ENCODE results near the gene CCR4. TPM values are rescaled to one million over a fixed set of nuclear protein-coding genes. Genes with fewer than 3 reads are reported as not detected.
A peak's percentile ranks its signal among the peaks of the same experiment; 100 is the strongest.

The CCR4 gene
- total and polyA plus RNA-seq, 8 donors: 0.73 to 4.2 (median 2.1) TPM

DNA sequence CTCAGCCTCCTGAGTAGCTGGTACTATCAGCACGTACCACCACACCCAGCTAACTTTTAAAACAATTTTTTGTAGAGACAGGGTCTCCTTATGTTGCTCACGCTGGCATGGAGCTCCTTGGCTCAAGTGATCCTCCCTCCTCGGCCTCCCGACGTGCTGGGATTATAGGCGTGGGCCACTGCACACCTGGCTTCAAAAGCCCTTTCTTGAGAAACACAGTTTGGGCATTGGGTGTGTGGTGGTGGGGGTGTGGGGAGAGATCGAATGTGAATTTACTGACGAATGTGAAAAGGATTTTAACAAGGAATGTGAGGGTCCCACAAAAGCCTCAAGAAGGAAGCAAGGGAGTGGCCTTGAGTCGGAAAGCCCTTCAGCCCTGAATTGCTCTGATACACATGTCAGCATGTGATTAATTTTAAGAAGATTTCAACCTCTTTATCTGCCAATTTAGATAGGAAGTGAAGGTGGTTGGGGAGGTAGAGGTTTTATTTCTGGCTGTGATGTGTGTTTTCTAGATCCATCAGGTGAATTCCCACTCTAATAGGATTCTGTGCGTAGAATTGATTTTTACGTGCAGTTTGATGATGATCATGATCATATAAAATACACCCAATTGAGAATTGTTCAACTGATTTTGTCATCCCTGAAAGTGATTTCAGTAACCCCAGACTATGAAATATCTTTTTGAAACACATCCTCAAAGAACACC is 1.1 kb downstream of the CCR4 start:
- ATAC-seq (no peak), DNase-seq (no peak)
- Histone ChIP-seq H3K9me3 (no peaks in the 10 kb centered on the region), H3K4me1 (peaks cover 3 to 6% of the 10 kb centered on the region in 2 donors), H3K27ac (no peak overlapping the region), H3K4me3 (peak overlapping the region in 1 of 2 donors; percentile 7), H3K36me3 (no peaks in the 10 kb centered on the region), H3K27me3 (no peaks in the 10 kb centered on the region)
- intact Hi-C loops (cut with DNase I): no loop called here
- TF ChIP-seq, protein P1, sequence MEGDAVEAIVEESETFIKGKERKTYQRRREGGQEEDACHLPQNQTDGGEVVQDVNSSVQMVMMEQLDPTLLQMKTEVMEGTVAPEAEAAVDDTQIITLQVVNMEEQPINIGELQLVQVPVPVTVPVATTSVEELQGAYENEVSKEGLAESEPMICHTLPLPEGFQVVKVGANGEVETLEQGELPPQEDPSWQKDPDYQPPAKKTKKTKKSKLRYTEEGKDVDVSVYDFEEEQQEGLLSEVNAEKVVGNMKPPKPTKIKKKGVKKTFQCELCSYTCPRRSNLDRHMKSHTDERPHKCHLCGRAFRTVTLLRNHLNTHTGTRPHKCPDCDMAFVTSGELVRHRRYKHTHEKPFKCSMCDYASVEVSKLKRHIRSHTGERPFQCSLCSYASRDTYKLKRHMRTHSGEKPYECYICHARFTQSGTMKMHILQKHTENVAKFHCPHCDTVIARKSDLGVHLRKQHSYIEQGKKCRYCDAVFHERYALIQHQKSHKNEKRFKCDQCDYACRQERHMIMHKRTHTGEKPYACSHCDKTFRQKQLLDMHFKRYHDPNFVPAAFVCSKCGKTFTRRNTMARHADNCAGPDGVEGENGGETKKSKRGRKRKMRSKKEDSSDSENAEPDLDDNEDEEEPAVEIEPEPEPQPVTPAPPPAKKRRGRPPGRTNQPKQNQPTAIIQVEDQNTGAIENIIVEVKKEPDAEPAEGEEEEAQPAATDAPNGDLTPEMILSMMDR (IDR thresholded peaks at IDR 0.05): no peak

DNA sequence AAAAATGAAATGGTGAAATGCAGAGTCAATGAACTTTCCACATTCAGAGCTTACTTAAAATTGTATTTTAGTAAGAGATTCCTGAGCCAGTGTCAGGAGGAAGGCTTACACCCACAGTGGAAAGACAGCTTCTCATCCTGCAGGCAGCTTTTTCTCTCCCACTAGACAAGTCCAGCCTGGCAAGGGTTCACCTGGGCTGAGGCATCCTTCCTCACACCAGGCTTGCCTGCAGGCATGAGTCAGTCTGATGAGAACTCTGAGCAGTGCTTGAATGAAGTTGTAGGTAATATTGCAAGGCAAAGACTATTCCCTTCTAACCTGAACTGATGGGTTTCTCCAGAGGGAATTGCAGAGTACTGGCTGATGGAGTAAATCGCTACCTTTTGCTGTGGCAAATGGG is 3.1 kb downstream of the CCR4 start:
- H3K4me1 ChIP-seq: peaks cover 3 to 6% of the 10 kb centered on the region in 2 donors
- DNase-seq: no peak
- no peaks in the 10 kb centered on the region for H3K27me3 ChIP-seq
- H3K27ac ChIP-seq: no peak overlapping the region
- TF ChIP-seq, protein P1 (IDR thresholded peaks at IDR 0.05): no peak
- ATAC-seq: no peak
- H3K4me3 ChIP-seq: no peak overlapping the region
- intact Hi-C loops (cut with DNase I): no loop called here
- H3K9me3 ChIP-seq: no peaks in the 10 kb centered on the region
- no peaks in the 10 kb centered on the region for H3K36me3 ChIP-seq

DNA sequence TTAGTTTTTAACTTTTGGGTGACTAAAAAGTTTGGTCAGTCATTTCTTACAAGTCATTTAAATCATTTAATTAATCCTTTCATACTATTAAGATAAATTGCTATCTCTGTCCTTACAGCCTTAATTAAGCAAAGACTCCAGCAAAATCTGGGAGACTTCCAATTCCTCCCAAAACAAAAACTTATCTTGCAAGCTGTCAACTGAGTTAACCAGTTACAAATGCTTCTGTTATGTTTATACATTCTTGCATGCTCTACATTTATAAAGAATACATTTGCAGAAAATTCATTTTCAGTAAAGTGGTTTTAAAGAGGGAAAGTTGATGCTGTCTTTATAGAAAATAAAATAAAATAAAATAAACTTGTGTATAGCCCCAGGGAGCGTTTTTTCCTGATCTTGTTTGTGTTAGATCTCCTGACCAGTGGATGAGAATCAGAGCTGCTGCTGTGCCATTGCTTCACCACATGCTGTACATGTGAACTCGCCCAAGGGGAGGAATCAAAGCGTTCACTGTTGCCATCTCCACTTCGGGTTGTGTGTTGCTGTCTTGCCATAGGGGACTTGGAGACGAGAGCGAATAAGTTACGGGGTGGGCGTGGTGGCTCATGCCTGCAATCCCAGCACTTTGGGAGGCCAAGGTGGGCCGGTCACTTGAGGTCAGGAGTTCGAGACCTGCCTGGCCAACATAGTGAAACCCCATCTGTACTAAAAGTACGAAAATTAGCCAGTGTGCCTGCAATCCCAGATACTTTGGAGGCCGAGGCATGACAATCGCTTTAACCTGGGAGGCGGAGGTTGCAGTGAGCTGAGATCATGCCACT is 5.5 kb downstream of the CCR4 start:
- TF ChIP-seq, protein P1 (IDR thresholded peaks at IDR 0.05): no peak
- DNase-seq (no peak), ATAC-seq (no peak)
- H3K36me3 ChIP-seq: no peaks in the 10 kb centered on the region
- no peak overlapping the region for H3K4me3 ChIP-seq
- no peaks in the 10 kb centered on the region for H3K9me3 ChIP-seq
- H3K27me3 ChIP-seq: no peaks in the 10 kb centered on the region
- no peak overlapping the region for H3K27ac ChIP-seq
- H3K4me1 ChIP-seq: no peaks in the 10 kb centered on the region
- intact Hi-C loops (cut with DNase I): no loop called here

DNA sequence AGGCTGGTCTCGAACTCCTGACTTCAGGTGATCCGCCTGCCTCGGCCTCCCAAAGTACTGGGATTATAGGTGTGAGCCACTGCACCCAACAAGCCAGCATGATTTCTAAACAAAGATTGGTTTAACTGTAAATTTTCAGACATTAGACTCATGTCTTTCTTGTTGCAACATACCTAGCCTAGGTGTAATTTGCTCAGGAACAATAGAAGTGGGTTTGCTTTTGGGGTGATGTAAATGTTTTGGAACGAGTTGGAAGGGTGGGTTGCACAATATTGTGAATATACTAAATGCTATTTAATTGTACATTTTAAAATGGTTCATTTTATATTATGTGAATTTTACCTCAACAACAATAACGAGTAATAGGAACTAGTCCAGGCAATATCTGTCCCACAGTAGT is 7.1 kb downstream of the CCR4 start:
- no peak for ATAC-seq
- intact Hi-C loops (cut with DNase I): no loop called here
- TF ChIP-seq, protein P1 (IDR thresholded peaks at IDR 0.05): no peak
- Histone ChIP-seq H3K4me3 (no peak overlapping the region), H3K36me3 (no peaks in the 10 kb centered on the region), H3K27ac (no peak overlapping the region), H3K27me3 (no peaks in the 10 kb centered on the region), H3K9me3 (no peaks in the 10 kb centered on the region), H3K4me1 (no peaks in the 10 kb centered on the region)
- no peak for DNase-seq

DNA sequence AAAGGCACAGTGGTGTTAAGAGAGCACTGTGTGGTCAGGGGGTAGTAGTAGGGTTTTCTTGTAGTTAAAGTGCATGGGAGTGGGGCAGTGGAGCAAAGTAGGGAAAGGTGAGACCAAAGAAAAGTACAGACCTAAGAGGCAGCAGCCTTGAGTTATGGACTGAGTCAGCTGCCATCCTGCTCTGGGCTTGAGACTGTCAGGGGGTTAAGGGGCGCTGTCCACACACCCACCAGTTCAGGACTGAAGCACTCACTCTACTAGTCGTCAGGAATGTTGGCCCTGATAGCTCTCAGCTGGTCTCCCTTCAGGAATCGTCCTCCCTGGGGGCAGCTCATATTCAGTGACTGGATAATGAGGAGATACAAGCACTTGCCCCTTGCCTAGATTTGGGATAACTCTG is 7.9 kb downstream of the CCR4 start:
- ATAC-seq (no peak), DNase-seq (peak in 2 of 4 donors; percentile 26)
- no peaks in the 10 kb centered on the region for H3K27me3 ChIP-seq
- H3K9me3 ChIP-seq: no peaks in the 10 kb centered on the region
- TF ChIP-seq, protein P1 (IDR thresholded peaks at IDR 0.05): no peak
- intact Hi-C loops (cut with DNase I): no loop called here
- H3K27ac ChIP-seq: no peak overlapping the region
- no peaks in the 10 kb centered on the region for H3K4me1 ChIP-seq
- H3K36me3 ChIP-seq: no peaks in the 10 kb centered on the region
- H3K4me3 ChIP-seq: no peak overlapping the region
